Fibroblast of villous mesenchyme (primary cell): ENCODE measurements around the gene CREB3L1. TPM values are rescaled to one million over a fixed set of nuclear protein-coding genes. Genes with fewer than 3 reads are reported as not detected.
A peak's percentile ranks its signal among the peaks of the same experiment; 100 is the strongest.

Experiments used
- DNase-seq: peaks from one replicate; pipeline ENCODE4 v3.0.0-alpha.2; 2010; ENCODE audit warnings: low read depth
- H3K4me3 ChIP-seq: 2 replicates; pipeline ENCODE4 v1.5.1; 2011; ENCODE audit warnings: low read depth, mild to moderate bottlenecking, low read length
- CTCF ChIP-seq: IDR thresholded peaks from 2 replicates; pipeline ENCODE4 v1.5.1; 2012; ENCODE audit warnings: low read depth, mild to moderate bottlenecking, low read length; ENCODE audit not compliant: insufficient read depth
- total RNA-seq: library from RNA; depleted of rRNA; stranded (reverse); fragments of >200 nt; gene quantifications from 2 replicates; pipeline ENCODE4 v1.2.3, GENCODE V29; 2012

CREB3L1 gene
- total RNA-seq, 1 donor = 40.6 TPM

- H3K4me3 ChIP-seq = no peak overlapping the region
- no peak for TF ChIP-seq CTCF
- DNase-seq = no peak
These were observed 60.3 kb downstream of the CREB3L1 start for GRCh38 chr11:46337626-46338345.

- no peak for TF ChIP-seq CTCF
- H3K4me3 ChIP-seq = no peak overlapping the region
- peak; percentile 87 for DNase-seq
These were observed 61.1 kb downstream of the CREB3L1 start for GRCh38 chr11:46338636-46338987.

- no peak for TF ChIP-seq CTCF
- no peak overlapping the region for H3K4me3 ChIP-seq
- DNase-seq = peak; percentile 31
These were observed 61.7 kb downstream of the CREB3L1 start for GRCh38 chr11:46338988-46339666.

- H3K4me3 ChIP-seq = no peak overlapping the region
- peak; percentile 63 for DNase-seq
- TF ChIP-seq CTCF = no peak
These were observed 62.4 kb downstream of the CREB3L1 start for GRCh38 chr11:46339816-46340215.

GRCh38 chr11:46341454-46341853, 64.0 kb downstream of the CREB3L1 start:
- no peak for TF ChIP-seq CTCF
- DNase-seq = no peak
- no peak overlapping the region for H3K4me3 ChIP-seq

- no peak for TF ChIP-seq CTCF
- peak; percentile 63 for DNase-seq
These were observed 64.8 kb downstream of the CREB3L1 start for GRCh38 chr11:46342239-46342638.

More at GRCh38 chr11:46342239-46342638, 64.8 kb downstream of the CREB3L1 start:
- H3K4me3 ChIP-seq = no peak overlapping the region
